Nephron progenitor cell (in vitro differentiated cells): ENCODE data around the gene NSUN3.

Source experiments
- DNase-seq: peaks from one replicate; pipeline ENCODE4 v3.0.0; 2021
- H3K27ac Mint-ChIP-seq: 2 replicates; pipeline ENCODE4 v1.8.0; 2021; ENCODE audit warnings: mild to moderate bottlenecking, moderate library complexity, mixed read lengths
- H3K27me3 Mint-ChIP-seq: 2 replicates; pipeline ENCODE4 v1.8.0; 2021; ENCODE audit warnings: mild to moderate bottlenecking, low read depth, mixed read lengths; ENCODE audit not compliant: poor library complexity
- H3K36me3 Mint-ChIP-seq: 2 replicates; pipeline ENCODE4 v1.8.0; 2021; ENCODE audit warnings: low read depth, mixed read lengths
- H3K4me1 Mint-ChIP-seq: 2 replicates; pipeline ENCODE4 v1.8.0; 2021; ENCODE audit warnings: mixed read lengths
- H3K4me3 Mint-ChIP-seq: 2 replicates; pipeline ENCODE4 v1.8.0; 2021; ENCODE audit warnings: mild to moderate bottlenecking, moderate library complexity, mixed read lengths
- H3K9me3 Mint-ChIP-seq: 2 replicates; pipeline ENCODE4 v1.8.0; 2021; ENCODE audit warnings: mild to moderate bottlenecking, moderate library complexity, mixed read lengths
- CTCF ChIP-seq: fragments of 200-600 bp; sonication (generic); IDR thresholded peaks from 2 replicates; pipeline ENCODE4 v1.5.0; 2021; ENCODE audit warnings: antibody characterized with exemption

The NSUN3 gene

DNA sequence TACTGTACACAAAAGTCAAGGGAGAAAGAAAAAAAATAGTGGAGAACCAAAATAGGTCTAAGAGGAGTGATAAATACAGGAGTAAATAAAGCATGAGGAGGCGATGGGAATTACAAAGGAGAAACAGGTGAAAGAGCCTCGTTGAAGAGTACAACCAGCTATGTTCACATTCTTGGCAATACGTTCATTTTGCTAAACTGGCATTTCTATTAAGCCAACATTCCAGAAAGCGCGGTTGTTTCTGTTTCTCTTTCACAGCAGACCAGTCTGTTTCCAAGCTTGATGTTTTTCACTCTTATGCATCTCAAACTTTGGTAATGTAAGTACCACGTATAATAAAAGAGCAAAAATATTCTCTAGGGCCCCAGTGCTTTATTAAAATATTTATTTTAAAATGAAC lies 74.5 kb downstream of the NSUN3 start:
- no peak overlapping the region for H3K27ac Mint-ChIP-seq
- TF ChIP-seq CTCF, result no peak

DNA sequence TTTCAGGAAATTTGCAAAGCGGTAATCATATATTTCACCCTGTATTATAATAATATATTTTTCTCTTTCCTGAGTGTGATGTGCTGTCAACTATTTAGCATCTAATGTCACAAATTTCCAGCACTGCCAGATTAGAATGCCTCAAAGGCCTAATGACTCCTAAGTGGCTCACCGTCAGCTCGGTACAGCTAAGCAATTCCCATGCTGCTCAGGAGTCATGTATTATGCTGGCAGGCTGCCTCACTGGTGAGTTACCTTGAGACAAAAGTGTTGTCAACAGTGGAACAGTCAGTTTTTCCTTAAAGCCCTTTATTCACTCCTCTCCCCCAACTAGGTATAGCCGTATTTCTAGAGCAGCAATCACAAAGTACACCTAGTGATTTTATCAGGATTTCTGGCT lies 83.6 kb downstream of the NSUN3 start:
- H3K36me3 Mint-ChIP-seq, result no peaks in the 10 kb centered on the region
- H3K27ac Mint-ChIP-seq, result no peak overlapping the region

More for the DNA sequence above, 74.5 kb downstream of the NSUN3 start:
- H3K27me3 Mint-ChIP-seq, result no peaks in the 10 kb centered on the region
- no peaks in the 10 kb centered on the region for H3K9me3 Mint-ChIP-seq
- no peak overlapping the region for H3K4me3 Mint-ChIP-seq
- H3K4me1 Mint-ChIP-seq, result peaks cover 9% of the 10 kb centered on the region
- no peaks in the 10 kb centered on the region for H3K36me3 Mint-ChIP-seq
- no peak for DNase-seq

DNA sequence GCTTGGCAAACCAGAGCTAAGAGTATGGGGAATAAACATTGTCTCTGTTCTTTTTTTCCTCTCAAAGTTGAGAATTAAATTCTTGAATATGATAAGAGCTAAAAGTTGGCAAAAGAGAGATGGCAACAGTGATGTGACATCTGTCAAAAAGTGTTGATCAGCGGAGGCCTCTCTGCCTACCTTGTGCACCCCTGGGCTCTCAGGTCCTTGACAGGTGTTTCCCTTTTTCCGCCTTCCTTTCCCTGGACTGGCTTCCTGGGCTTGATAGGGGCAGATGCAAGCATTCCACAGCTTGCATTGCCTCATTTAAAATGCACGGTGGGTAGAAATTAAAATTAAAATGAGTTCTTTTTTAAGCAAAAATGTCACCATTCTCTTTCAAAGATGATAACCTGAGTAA lies 84.2 kb downstream of the NSUN3 start:
- no peaks in the 10 kb centered on the region for H3K9me3 Mint-ChIP-seq
- no peaks in the 10 kb centered on the region for H3K36me3 Mint-ChIP-seq
- H3K27ac Mint-ChIP-seq, result no peak overlapping the region
- DNase-seq, result no peak
- no peak overlapping the region for H3K4me3 Mint-ChIP-seq
- no peak for TF ChIP-seq CTCF
- H3K4me1 Mint-ChIP-seq, result no peaks in the 10 kb centered on the region
- H3K27me3 Mint-ChIP-seq, result no peaks in the 10 kb centered on the region

More for the DNA sequence above, 83.6 kb downstream of the NSUN3 start:
- DNase-seq, result no peak
- Mint-ChIP-seq H3K27me3 (no peaks in the 10 kb centered on the region), H3K9me3 (no peaks in the 10 kb centered on the region), H3K4me3 (no peak overlapping the region), H3K4me1 (no peaks in the 10 kb centered on the region)
- no peak for TF ChIP-seq CTCF

GRCh38 chr3:94150113-94150512 lies 87.3 kb downstream of the NSUN3 start:
- H3K36me3 Mint-ChIP-seq, result no peaks in the 10 kb centered on the region
- no peak overlapping the region for H3K4me3 Mint-ChIP-seq
- H3K27me3 Mint-ChIP-seq, result no peaks in the 10 kb centered on the region
- H3K9me3 Mint-ChIP-seq, result no peaks in the 10 kb centered on the region
- DNase-seq, result no peak
- no peak overlapping the region for H3K27ac Mint-ChIP-seq
- no peaks in the 10 kb centered on the region for H3K4me1 Mint-ChIP-seq
- TF ChIP-seq CTCF, result no peak

DNA sequence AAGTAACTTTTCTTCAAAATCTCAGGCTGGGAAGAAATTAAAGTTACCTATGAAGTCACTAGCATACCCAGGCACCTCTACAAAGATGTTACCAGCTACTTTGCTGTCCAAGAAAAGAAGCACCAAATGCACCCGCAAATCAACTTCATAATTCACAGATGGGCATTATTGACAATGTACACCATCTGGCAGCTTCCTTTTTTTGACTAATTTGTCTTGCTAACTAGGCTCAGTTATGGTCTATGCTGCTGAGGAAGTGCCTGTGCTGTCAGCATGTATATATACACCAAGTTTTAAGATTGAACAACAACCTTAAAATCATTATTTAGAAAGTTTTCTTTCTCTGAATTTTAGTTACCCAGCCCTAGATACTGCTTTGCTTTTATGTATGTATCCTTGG lies 93.8 kb downstream of the NSUN3 start:
- TF ChIP-seq CTCF, result no peak
- H3K4me1 Mint-ChIP-seq, result no peaks in the 10 kb centered on the region
- peaks cover 3% of the 10 kb centered on the region for H3K27me3 Mint-ChIP-seq
- H3K36me3 Mint-ChIP-seq, result no peaks in the 10 kb centered on the region
- no peaks in the 10 kb centered on the region for H3K9me3 Mint-ChIP-seq
- H3K4me3 Mint-ChIP-seq, result no peak overlapping the region
- no peak for DNase-seq
- no peak overlapping the region for H3K27ac Mint-ChIP-seq

DNA sequence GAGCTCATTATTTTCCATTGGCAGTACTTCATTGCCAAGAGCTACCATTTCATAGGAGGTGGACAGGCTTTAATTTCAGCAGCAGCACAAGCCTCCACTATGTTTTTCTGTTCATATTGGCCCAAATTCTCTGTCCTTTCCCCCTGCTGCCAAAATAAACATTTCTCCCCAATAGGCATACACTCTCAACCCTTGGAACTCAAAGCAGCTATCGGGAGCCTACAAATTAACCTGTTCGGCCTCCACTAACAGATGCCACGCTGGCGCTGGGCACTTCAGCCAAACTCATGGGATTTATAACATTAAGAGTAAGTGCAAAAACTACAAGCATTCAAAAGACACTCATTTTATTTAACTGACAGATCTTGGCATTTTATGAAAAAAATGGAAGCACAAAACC lies 95.7 kb downstream of the NSUN3 start:
- peaks cover 3% of the 10 kb centered on the region for H3K27me3 Mint-ChIP-seq
- H3K36me3 Mint-ChIP-seq, result no peaks in the 10 kb centered on the region
- H3K4me1 Mint-ChIP-seq, result no peaks in the 10 kb centered on the region
- no peak overlapping the region for H3K27ac Mint-ChIP-seq
- no peak overlapping the region for H3K4me3 Mint-ChIP-seq
- H3K9me3 Mint-ChIP-seq, result no peaks in the 10 kb centered on the region
- no peak for TF ChIP-seq CTCF
- no peak for DNase-seq
